OCI-LY7 (cell line): Measurements from ENCODE around the gene REEP5.

Experiments used
- EZH2phosphoT487 ChIP-seq: fragments of 200-600 bp; sonication (generic); IDR thresholded peaks from 2 replicates; pipeline ENCODE4 v1.6.1; 2018; ENCODE audit warnings: low read depth, borderline replicate concordance, mild to moderate bottlenecking, mixed run types, antibody characterized with exemption, low read length, moderate library complexity, mixed read lengths
- TF ChIP-seq, protein P1 (sequence below): fragments of 200-600 bp; sonication (generic); conservative IDR thresholded peaks from 2 replicates; pipeline ENCODE4 v1.5.1; 2014; ENCODE audit warnings: mild to moderate bottlenecking, antibody characterized with exemption, low read length, moderate library complexity, mixed read lengths

DNA sequence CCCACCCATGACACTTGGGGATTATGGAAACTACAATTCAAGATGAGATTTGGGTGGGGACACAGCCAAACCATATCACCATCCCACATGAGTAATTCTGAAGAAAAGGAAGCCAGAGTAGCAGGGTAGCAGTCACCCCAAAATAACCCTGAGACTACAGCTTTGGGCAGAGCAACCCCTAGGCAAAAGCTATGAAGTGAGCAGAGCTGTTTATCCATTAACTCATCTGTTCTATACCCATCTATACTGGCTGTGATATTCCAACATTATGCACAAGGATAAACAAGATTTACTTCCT is 12.3 kb upstream of the REEP5 start:
- TF ChIP-seq, protein P1, sequence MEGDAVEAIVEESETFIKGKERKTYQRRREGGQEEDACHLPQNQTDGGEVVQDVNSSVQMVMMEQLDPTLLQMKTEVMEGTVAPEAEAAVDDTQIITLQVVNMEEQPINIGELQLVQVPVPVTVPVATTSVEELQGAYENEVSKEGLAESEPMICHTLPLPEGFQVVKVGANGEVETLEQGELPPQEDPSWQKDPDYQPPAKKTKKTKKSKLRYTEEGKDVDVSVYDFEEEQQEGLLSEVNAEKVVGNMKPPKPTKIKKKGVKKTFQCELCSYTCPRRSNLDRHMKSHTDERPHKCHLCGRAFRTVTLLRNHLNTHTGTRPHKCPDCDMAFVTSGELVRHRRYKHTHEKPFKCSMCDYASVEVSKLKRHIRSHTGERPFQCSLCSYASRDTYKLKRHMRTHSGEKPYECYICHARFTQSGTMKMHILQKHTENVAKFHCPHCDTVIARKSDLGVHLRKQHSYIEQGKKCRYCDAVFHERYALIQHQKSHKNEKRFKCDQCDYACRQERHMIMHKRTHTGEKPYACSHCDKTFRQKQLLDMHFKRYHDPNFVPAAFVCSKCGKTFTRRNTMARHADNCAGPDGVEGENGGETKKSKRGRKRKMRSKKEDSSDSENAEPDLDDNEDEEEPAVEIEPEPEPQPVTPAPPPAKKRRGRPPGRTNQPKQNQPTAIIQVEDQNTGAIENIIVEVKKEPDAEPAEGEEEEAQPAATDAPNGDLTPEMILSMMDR: no peak
- no peak for TF ChIP-seq EZH2phosphoT487
